WTC11 (cell line): Measurements from ENCODE around the gene GOLGA8A.
"Not testable (repeated sequence)": the region's sequence is repeated elsewhere in the genome, so short reads cannot be mapped to it uniquely, and the experiment has no call there.

Source experiments
- CTCF ChIP-seq: fragments of 200-600 bp; IDR thresholded peaks from 2 replicates; pipeline ENCODE4 v1.8.0; 2022; ENCODE audit warnings: antibody characterized with exemption
- ELF4 ChIP-seq: sonication (generic); formaldehyde crosslinking; IDR thresholded peaks from 2 replicates; pipeline ENCODE4 v1.8.1; 2022; ENCODE audit warnings: low read depth, mild to moderate bottlenecking, moderate library complexity, missing genetic modification reagents
- JUN ChIP-seq: sonication (generic); formaldehyde crosslinking; IDR thresholded peaks from 2 replicates; pipeline ENCODE4 v1.8.0; 2023; ENCODE audit warnings: mild to moderate bottlenecking, missing genetic modification reagents
- NFYB ChIP-seq: sonication (generic); formaldehyde crosslinking; conservative IDR thresholded peaks from 2 replicates; pipeline ENCODE4 v1.8.0; 2022; ENCODE audit warnings: low read depth, missing genetic modification reagents
- NR3C1 ChIP-seq: sonication (generic); formaldehyde crosslinking; conservative IDR thresholded peaks from 2 replicates; pipeline ENCODE4 v1.8.1; 2023; ENCODE audit warnings: low read depth, mild to moderate bottlenecking, missing genetic modification reagents
- RELA ChIP-seq: sonication (generic); formaldehyde crosslinking; IDR thresholded peaks from 2 replicates; pipeline ENCODE4 v1.8.1; 2022; ENCODE audit warnings: missing genetic modification reagents, mild to moderate bottlenecking, borderline replicate concordance
- ZNF121 ChIP-seq: sonication (generic); formaldehyde crosslinking; IDR thresholded peaks from 2 replicates; pipeline ENCODE4 v1.8.0; 2023; ENCODE audit warnings: missing genetic modification reagents
- ZNF416 ChIP-seq: fragments of 250-450 bp; sonication (Bioruptor Pico); IDR thresholded peaks from 2 replicates; pipeline ENCODE4 v1.9.0; 2021; ENCODE audit warnings: mild to moderate bottlenecking, inconsistent platforms
- ZNF423 ChIP-seq: fragments of 250-450 bp; sonication (Bioruptor Pico); IDR thresholded peaks from 2 replicates; pipeline ENCODE4 v2.1.2; 2022; ENCODE audit warnings: mild to moderate bottlenecking, moderate library complexity
- TF ChIP-seq, protein P1 (sequence below): sonication (generic); formaldehyde crosslinking; conservative IDR thresholded peaks from 2 replicates; pipeline ENCODE4 v1.8.1; 2023; ENCODE audit warnings: mild to moderate bottlenecking, low read depth, missing genetic modification reagents, moderate library complexity
- TF ChIP-seq, protein P2 (sequence below): sonication (generic); formaldehyde crosslinking; IDR thresholded peaks from 2 replicates; pipeline ENCODE4 v1.8.0; 2022; ENCODE audit warnings: mild to moderate bottlenecking, missing genetic modification reagents
- TF ChIP-seq, protein P3 (sequence below): fragments of 250-450 bp; sonication (Bioruptor Pico); IDR thresholded peaks from 2 replicates; pipeline ENCODE4 v1.9.0; 2021; ENCODE audit warnings: mild to moderate bottlenecking

GRCh38 chr15:34392981-34393380 is 44.6 kb downstream of the GOLGA8A start:
- not testable (repeated sequence) for TF ChIP-seq ELF4 (CRISPR knock-in tag); RELA (CRISPR knock-in tag); NFYB; CTCF; NR3C1 (CRISPR knock-in tag); JUN; ZNF423 (CRISPR knock-in tag); ZNF416 (CRISPR knock-in tag); ZNF121
- TF ChIP-seq, protein P1, sequence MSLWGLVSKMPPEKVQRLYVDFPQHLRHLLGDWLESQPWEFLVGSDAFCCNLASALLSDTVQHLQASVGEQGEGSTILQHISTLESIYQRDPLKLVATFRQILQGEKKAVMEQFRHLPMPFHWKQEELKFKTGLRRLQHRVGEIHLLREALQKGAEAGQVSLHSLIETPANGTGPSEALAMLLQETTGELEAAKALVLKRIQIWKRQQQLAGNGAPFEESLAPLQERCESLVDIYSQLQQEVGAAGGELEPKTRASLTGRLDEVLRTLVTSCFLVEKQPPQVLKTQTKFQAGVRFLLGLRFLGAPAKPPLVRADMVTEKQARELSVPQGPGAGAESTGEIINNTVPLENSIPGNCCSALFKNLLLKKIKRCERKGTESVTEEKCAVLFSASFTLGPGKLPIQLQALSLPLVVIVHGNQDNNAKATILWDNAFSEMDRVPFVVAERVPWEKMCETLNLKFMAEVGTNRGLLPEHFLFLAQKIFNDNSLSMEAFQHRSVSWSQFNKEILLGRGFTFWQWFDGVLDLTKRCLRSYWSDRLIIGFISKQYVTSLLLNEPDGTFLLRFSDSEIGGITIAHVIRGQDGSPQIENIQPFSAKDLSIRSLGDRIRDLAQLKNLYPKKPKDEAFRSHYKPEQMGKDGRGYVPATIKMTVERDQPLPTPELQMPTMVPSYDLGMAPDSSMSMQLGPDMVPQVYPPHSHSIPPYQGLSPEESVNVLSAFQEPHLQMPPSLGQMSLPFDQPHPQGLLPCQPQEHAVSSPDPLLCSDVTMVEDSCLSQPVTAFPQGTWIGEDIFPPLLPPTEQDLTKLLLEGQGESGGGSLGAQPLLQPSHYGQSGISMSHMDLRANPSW (CRISPR knock-in tag), result not testable (repeated sequence)
- TF ChIP-seq, protein P2, sequence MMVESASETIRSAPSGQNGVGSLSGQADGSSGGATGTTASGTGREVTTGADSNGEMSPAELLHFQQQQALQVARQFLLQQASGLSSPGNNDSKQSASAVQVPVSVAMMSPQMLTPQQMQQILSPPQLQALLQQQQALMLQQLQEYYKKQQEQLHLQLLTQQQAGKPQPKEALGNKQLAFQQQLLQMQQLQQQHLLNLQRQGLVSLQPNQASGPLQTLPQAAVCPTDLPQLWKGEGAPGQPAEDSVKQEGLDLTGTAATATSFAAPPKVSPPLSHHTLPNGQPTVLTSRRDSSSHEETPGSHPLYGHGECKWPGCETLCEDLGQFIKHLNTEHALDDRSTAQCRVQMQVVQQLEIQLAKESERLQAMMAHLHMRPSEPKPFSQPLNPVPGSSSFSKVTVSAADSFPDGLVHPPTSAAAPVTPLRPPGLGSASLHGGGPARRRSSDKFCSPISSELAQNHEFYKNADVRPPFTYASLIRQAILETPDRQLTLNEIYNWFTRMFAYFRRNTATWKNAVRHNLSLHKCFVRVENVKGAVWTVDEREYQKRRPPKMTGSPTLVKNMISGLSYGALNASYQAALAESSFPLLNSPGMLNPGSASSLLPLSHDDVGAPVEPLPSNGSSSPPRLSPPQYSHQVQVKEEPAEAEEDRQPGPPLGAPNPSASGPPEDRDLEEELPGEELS (CRISPR knock-in tag), result not testable (repeated sequence)
- TF ChIP-seq, protein P3, sequence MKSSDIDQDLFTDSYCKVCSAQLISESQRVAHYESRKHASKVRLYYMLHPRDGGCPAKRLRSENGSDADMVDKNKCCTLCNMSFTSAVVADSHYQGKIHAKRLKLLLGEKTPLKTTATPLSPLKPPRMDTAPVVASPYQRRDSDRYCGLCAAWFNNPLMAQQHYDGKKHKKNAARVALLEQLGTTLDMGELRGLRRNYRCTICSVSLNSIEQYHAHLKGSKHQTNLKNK (CRISPR knock-in tag), result not testable (repeated sequence)
